Kidney (tissue), 14 donors: ENCODE results near the gene ATR. TPM values are rescaled to one million over a fixed set of nuclear protein-coding genes. Genes with fewer than 3 reads are reported as not detected.

Experiments used
- DNase-seq, 5 donors: peaks; one replicate each; pipeline ENCODE4 v3.0.0-alpha.2; 2013 to 2020
- FAIRE-seq: peaks from 2 replicates; lab custom pipeline; 2012; peaks lifted over from hg19 to GRCh38; lab: Jason Lieb, UNC
- H3K27ac ChIP-seq, 2 donors: one replicate each; pipeline ENCODE4 v1.7.0; 2013; ENCODE audit warnings: low read depth in 2 of 2, low read length in 2 of 2, inconsistent platforms in 1 of 2
- H3K27me3 ChIP-seq: one replicate; pipeline ENCODE4 v1.7.1; 2013; ENCODE audit warnings: low read length, inconsistent platforms; ENCODE audit not compliant: control insufficient read depth, insufficient read depth
- H3K36me3 ChIP-seq, 3 donors: one replicate each; pipeline versions ENCODE4 v1.7.0 to v1.7.1; 2013; ENCODE audit warnings: low read length in 3 of 3, control low read depth in 1 of 3, inconsistent platforms in 1 of 3; ENCODE audit not compliant: insufficient read depth in 3 of 3, control insufficient read depth in 2 of 3
- H3K4me1 ChIP-seq, 3 donors: one replicate each; pipeline versions ENCODE4 v1.7.0 to v1.7.1; 2013; ENCODE audit warnings: low read length in 3 of 3, inconsistent platforms in 1 of 3, low read depth in 1 of 3; ENCODE audit not compliant: control insufficient read depth in 2 of 3, insufficient read depth in 2 of 3
- H3K4me3 ChIP-seq, 3 donors: one replicate each; pipeline versions ENCODE4 v1.7.0 to v1.8.1; 2013; ENCODE audit warnings: low read length in 3 of 3, control low read depth in 1 of 3, inconsistent platforms in 1 of 3
- H3K9ac ChIP-seq, 3 donors: one replicate each; pipeline versions ENCODE4 v1.7.0 to v1.7.1; 2013; ENCODE audit warnings: low read length in 3 of 3, control low read depth in 1 of 3, inconsistent platforms in 1 of 3
- H3K9me3 ChIP-seq, 3 donors: one replicate each; pipeline versions ENCODE4 v1.7.0 to v1.7.1; 2013; ENCODE audit warnings: low read length in 3 of 3, control low read depth in 1 of 3, inconsistent platforms in 1 of 3; ENCODE audit not compliant: control insufficient read depth in 2 of 3, insufficient read depth in 1 of 3
- intact Hi-C: fragments of 100-400 bp; cut with DNase I; formaldehyde crosslinking; loops from one replicate; pipeline ENCODE4 v1.11.1; 2022
- polyA plus RNA-seq: library from polyadenylated mRNA; stranded (reverse); fragments of 350-450 nt; fragmentation: Illumina TruSeq; extraction: RNeasy Lipid Tissue Mini Kit (QIAGEN cat#74804); gene quantifications from one replicate; pipeline ENCODE4 v1.2.3, GENCODE V29; 2014; ENCODE audit warnings: low read depth, low replicate concordance; ENCODE audit not compliant: insufficient read depth
- total RNA-seq: library from RNA; stranded (reverse); fragmentation: NEBNext Ultra II Directional; extraction: Animal tissue kit (Norgen Biotek cat#: 25700); gene quantifications from one replicate; pipeline ENCODE4 v1.2.1, GENCODE V29; 2021
- TF ChIP-seq, protein P1 (sequence below): IDR thresholded peaks from 3 replicates; pipeline ENCODE4 v1.5.1; 2012; ENCODE audit warnings: mild to moderate bottlenecking, moderate library complexity, borderline replicate concordance; ENCODE audit not compliant: insufficient read depth; ENCODE audit errors: extremely low read depth
- donor health status: control.
- donor health status: control.
- donor health status: control.
- donor health status: control.
- donor health status: control.
- donor health status: DM: yes; HTN: yes; CAD: no.
- donor health status: Normal renal cell carcinoma (clear cell type).

The ATR gene
- total and polyA plus RNA-seq, 2 donors from 2014 or later: 17.4 to 31.8 TPM

DNA sequence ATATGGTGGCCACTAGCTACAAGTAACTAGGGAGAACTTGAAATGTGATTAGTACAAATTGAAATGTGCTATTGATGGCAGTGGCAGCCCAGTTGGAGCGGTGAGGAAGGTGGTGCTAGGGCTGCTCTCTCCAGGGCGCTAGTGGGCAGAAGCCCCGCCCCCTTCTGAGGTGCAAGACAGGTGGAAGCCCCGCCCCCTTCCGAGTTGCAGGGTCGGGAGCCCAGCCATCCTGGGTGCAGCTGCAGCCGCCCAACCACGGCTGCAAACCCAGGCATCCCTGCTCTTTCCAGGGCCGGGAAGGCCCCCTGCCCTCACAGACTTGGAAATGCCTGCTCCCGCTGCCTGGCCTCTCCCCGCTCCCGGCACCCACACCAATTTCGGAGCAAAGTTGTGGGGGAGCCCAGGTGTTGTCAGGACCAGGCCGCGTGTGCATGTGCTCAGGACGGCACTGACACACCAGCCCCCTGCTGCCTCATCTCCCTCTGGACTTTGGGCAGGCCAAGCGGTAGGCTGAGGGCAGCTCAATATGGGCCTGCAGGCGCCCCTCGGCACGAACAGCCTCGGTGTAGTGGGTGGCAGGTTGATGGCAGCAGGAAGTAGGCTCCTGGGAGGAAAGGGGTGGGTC is 10.0 kb downstream of the ATR start:
- DNase-seq: peak in 1 of 5 donors; percentile 3
- Histone ChIP-seq H3K4me1 (no peaks in the 10 kb centered on the region), H3K27ac (no peak overlapping the region), H3K27me3 (no peaks in the 10 kb centered on the region), H3K36me3 (peaks cover 0 to 8% (median 0%) of the 10 kb centered on the region in 3 donors), H3K9me3 (no peaks in the 10 kb centered on the region), H3K9ac (no peak overlapping the region), H3K4me3 (no peak overlapping the region)
- no peak for FAIRE-seq
- intact Hi-C loops: no loop called here
- TF ChIP-seq, protein P1, sequence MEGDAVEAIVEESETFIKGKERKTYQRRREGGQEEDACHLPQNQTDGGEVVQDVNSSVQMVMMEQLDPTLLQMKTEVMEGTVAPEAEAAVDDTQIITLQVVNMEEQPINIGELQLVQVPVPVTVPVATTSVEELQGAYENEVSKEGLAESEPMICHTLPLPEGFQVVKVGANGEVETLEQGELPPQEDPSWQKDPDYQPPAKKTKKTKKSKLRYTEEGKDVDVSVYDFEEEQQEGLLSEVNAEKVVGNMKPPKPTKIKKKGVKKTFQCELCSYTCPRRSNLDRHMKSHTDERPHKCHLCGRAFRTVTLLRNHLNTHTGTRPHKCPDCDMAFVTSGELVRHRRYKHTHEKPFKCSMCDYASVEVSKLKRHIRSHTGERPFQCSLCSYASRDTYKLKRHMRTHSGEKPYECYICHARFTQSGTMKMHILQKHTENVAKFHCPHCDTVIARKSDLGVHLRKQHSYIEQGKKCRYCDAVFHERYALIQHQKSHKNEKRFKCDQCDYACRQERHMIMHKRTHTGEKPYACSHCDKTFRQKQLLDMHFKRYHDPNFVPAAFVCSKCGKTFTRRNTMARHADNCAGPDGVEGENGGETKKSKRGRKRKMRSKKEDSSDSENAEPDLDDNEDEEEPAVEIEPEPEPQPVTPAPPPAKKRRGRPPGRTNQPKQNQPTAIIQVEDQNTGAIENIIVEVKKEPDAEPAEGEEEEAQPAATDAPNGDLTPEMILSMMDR: no peak

DNA sequence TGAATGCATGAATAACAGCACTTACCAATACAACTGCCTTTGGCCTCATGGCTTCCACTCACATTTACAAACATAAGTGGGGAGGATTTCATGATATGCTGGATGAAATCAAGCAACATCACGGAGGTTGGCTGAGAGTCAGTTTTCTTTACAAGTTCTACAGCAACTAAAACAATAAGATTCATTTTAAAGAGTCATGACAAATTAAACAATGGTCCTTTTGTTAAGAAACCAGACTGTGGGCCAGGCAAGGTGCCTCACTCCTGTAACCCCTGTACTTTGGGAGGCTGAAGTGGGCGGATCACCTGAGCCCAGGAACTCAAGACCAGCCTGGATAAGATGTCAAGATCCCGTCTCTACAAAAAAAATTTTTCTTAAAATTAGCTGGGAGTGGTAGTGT is 12.4 kb downstream of the ATR start:
- FAIRE-seq (no peak), DNase-seq (no peak)
- Histone ChIP-seq H3K4me1 (no peaks in the 10 kb centered on the region), H3K27me3 (no peaks in the 10 kb centered on the region), H3K9ac (no peak overlapping the region), H3K27ac (no peak overlapping the region), H3K36me3 (peaks cover 0 to 16% (median 0%) of the 10 kb centered on the region in 3 donors), H3K9me3 (no peaks in the 10 kb centered on the region), H3K4me3 (no peak overlapping the region)
- intact Hi-C loops: no loop called here
- TF ChIP-seq, protein P1: no peak

DNA sequence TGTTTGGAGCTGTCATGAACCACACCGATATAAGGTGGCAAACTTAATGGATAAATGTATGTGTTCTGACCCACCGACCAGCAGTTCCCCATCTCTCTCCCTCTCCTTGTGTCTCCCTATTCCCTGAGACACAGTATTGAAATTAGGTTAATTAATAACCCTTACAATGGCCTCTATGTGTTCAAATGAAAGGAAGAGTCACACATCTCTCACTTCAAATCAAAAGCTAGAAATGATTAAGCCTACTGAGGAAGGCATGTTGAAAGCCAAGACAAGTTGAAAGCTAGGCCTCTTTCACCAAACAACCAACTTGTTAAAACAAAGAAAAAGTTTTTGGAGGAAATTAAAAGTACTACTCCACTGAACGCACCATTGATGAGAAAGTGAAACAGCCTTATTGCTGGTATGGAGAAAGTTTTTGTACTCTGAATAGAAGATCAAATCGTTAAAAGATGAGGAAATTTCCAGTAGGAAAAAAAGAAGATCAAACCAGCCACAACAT is 15.0 kb downstream of the ATR start:
- Histone ChIP-seq H3K27me3 (no peaks in the 10 kb centered on the region), H3K4me1 (no peaks in the 10 kb centered on the region), H3K4me3 (no peak overlapping the region), H3K9me3 (no peaks in the 10 kb centered on the region), H3K27ac (no peak overlapping the region), H3K9ac (no peak overlapping the region), H3K36me3 (peaks cover 2 to 16% (median 3%) of the 10 kb centered on the region in 3 donors)
- FAIRE-seq (no peak), DNase-seq (peak in 2 of 5 donors; percentile 10 to 32)
- intact Hi-C loops: no loop called here
- TF ChIP-seq, protein P1: no peak
